GM12878 (cell line): Measurements from ENCODE around the gene ZNF785. TPM values are rescaled to one million over a fixed set of nuclear protein-coding genes. Genes with fewer than 3 reads are reported as not detected.

Experiments
- ATAC-seq: fragments of 200-7000 bp; cut with Tn5 transposase; 3 replicates; pipeline ENCODE4 v1.9.1; 2020; ENCODE audit warnings: mild to moderate bottlenecking, moderate library complexity
- BruUV-seq: library from RNA; stranded (reverse); fragments of 400-500 nt; replicated peaks from 2 replicates; lab custom pipeline; 2021; lab: Mats Ljungman, UMichigan
- CTCF ChIA-PET: fragments of 300-600 bp; sonication (Branson Sonifier 250); formaldehyde crosslinking; extraction: SDS; loops from one replicate; lab custom pipeline; 2021; ENCODE audit warnings: inconsistent platforms; lab: Yijun Ruan, JAX
- POLR2A ChIA-PET: fragments of 350-600 bp; formaldehyde crosslinking; extraction: SDS; loops from one replicate; lab custom pipeline; 2021; ENCODE audit warnings: inconsistent platforms; lab: Charles Lee
- RAD21 ChIA-PET: fragments of 300-600 bp; sonication (Branson Sonifier 250); formaldehyde crosslinking; loops from one replicate; lab custom pipeline; 2023; ENCODE audit warnings: antibody characterized with exemption; ENCODE audit not compliant: unreplicated experiment; lab: Charles Lee
- SMC1A ChIA-PET: fragments of 300-600 bp; sonication (Branson Sonifier 250); formaldehyde crosslinking; loops from one replicate; lab custom pipeline; 2023; ENCODE audit not compliant: unreplicated experiment, uncharacterized antibody; lab: Charles Lee
- DNase-seq: peaks from one replicate; pipeline ENCODE4 v3.0.0-alpha.2; 2011; ENCODE audit warnings: low read depth, low spot score
- FAIRE-seq: peaks from 3 replicates; lab custom pipeline; 2011; peaks lifted over from hg19 to GRCh38; lab: Jason Lieb, UNC
- H2AFZ ChIP-seq: 2 replicates; pipeline ENCODE4 v1.6.0; 2011; ENCODE audit warnings: low read depth, low read length, control low read depth; ENCODE audit not compliant: control insufficient read depth
- H3K27ac ChIP-seq: 2 replicates; pipeline ENCODE4 v1.5.1; 2011; ENCODE audit warnings: control low read depth; ENCODE audit not compliant: control insufficient read depth, insufficient read depth
- H3K27me3 ChIP-seq, 2 experiments: replicated peaks in 1 of 2; 2 replicates each; pipeline versions ENCODE4 v1.6.0 to v1.6.1; 2011; ENCODE audit warnings: low read length in 1 of 2; ENCODE audit not compliant: control insufficient read depth in 2 of 2, insufficient read depth in 2 of 2
- H3K36me3 ChIP-seq, 2 experiments: 2 replicates each; pipeline ENCODE4 v1.5.1; 2011; ENCODE audit warnings: low read length in 1 of 2; ENCODE audit not compliant: control insufficient read depth in 2 of 2, insufficient read depth in 2 of 2
- H3K4me1 ChIP-seq: 2 replicates; pipeline ENCODE4 v1.6.1; 2011; ENCODE audit warnings: mild to moderate bottlenecking, low read length, moderate library complexity, mixed read lengths; ENCODE audit not compliant: control insufficient read depth, insufficient read depth
- H3K4me2 ChIP-seq: 2 replicates; pipeline ENCODE4 v1.6.0; 2011; ENCODE audit warnings: control low read depth; ENCODE audit not compliant: control insufficient read depth, insufficient read depth
- H3K4me3 ChIP-seq: fragments of 200-600 bp; sonication (generic); 2 replicates; pipeline ENCODE4 v1.5.1; 2016
- H3K79me2 ChIP-seq: 2 replicates; pipeline ENCODE4 v1.6.0; 2011; ENCODE audit warnings: low read length; ENCODE audit not compliant: control insufficient read depth, insufficient read depth
- H3K9ac ChIP-seq: 2 replicates; pipeline ENCODE4 v1.8.0; 2011; ENCODE audit warnings: low read length, control low read depth, mixed read lengths; ENCODE audit not compliant: control insufficient read depth, insufficient read depth
- H3K9me3 ChIP-seq: replicated peaks from 3 replicates; pipeline ENCODE4 v1.5.1; 2011; ENCODE audit warnings: mild to moderate bottlenecking, low read length; ENCODE audit not compliant: control insufficient read depth, insufficient read depth
- H4K20me1 ChIP-seq: 2 replicates; pipeline ENCODE4 v1.6.0; 2011; ENCODE audit not compliant: control insufficient read depth, insufficient read depth
- DPF2 ChIP-seq: fragments of 450-650 bp; IDR thresholded peaks from 2 replicates; pipeline ENCODE4 v1.6.1; 2017; ENCODE audit warnings: mild to moderate bottlenecking
- E4F1 ChIP-seq: fragments of 450-650 bp; IDR thresholded peaks from 2 replicates; pipeline ENCODE4 v1.6.1; 2018; ENCODE audit warnings: borderline replicate concordance, mild to moderate bottlenecking; ENCODE audit not compliant: partially characterized antibody
- IRF3 ChIP-seq: fragments of 450-650 bp; IDR thresholded peaks from 2 replicates; pipeline ENCODE4 v1.6.1; 2014; ENCODE audit warnings: mild to moderate bottlenecking
- KAT2A ChIP-seq: conservative IDR thresholded peaks from 2 replicates; pipeline ENCODE4 v1.6.1; 2011; ENCODE audit warnings: low read depth, low read length; ENCODE audit not compliant: control insufficient read depth
- KLF5 ChIP-seq: fragments of 450-650 bp; IDR thresholded peaks from 2 replicates; pipeline ENCODE4 v1.6.1; 2014; ENCODE audit warnings: mild to moderate bottlenecking; ENCODE audit not compliant: partially characterized antibody
- NFYB ChIP-seq: IDR thresholded peaks from 2 replicates; pipeline ENCODE4 v1.6.1; 2011; ENCODE audit warnings: low read depth, mild to moderate bottlenecking, low read length, improper control_type of control experiment, moderate library complexity; ENCODE audit not compliant: insufficient read depth
- NRF1 ChIP-seq: conservative IDR thresholded peaks from 2 replicates; pipeline ENCODE4 v1.6.1; 2011; ENCODE audit warnings: mild to moderate bottlenecking, low read depth, low read length, improper control_type of control experiment
- RB1 ChIP-seq: fragments of 450-650 bp; formaldehyde crosslinking; IDR thresholded peaks from 2 replicates; pipeline ENCODE4 v1.6.1; 2017; ENCODE audit warnings: mild to moderate bottlenecking, borderline replicate concordance
- SMC3 ChIP-seq: IDR thresholded peaks from 2 replicates; pipeline ENCODE4 v1.6.1; 2011; ENCODE audit warnings: low read length, improper control_type of control experiment, borderline replicate concordance
- SPI1 ChIP-seq: IDR thresholded peaks from 2 replicates; pipeline ENCODE4 v1.6.1; 2011; ENCODE audit warnings: low read depth, mild to moderate bottlenecking, low read length, moderate library complexity, borderline replicate concordance; ENCODE audit not compliant: insufficient read depth
- TCF7 ChIP-seq: IDR thresholded peaks from 2 replicates; pipeline ENCODE4 v1.6.1; 2014; ENCODE audit warnings: antibody characterized with exemption, borderline replicate concordance
- WGBS: methylation state at CpG from one replicate; pipeline ENCODE4 v1.1.6; 2016; ENCODE audit warnings: low lambda C conversion rate; ENCODE audit not compliant: insufficient replicate concordance, insufficient coverage; ENCODE audit errors: missing lambda C conversion rate; 5-methylcytosine and 5-hydroxymethylcytosine counted together
- in situ Hi-C: fragments of 300-500 bp; cut with MboI; formaldehyde crosslinking; loops from 9 replicates; pipeline ENCODE4 v1.14.3; 2018; ENCODE audit warnings: mixed read lengths
- intact Hi-C: fragments of 100-400 bp; cut with micrococcal nuclease; formaldehyde crosslinking; loops from one replicate; pipeline ENCODE4 v1.14.2; 2022; ENCODE audit not compliant: unreplicated experiment
- polyA plus RNA-seq, 11 experiments: library from polyadenylated mRNA; depleted of rRNA in 4 of 11; unstranded in 6 of 11; stranded (reverse) in 5 of 11; fragments of >200 nt; fragmentation: Nextera tagmentation in 4 of 11; fragmentation: Illumina TruSeq in 1 of 11; extraction: Ambion mirVana in 4 of 11; extraction: Trizol in 1 of 11; gene quantifications; 1 replicate in 1 of 11; 2 replicates in 10 of 11; pipeline versions ENCODE4 v1.2.1 to v1.2.3, GENCODE V29; 2011 to 2016; ENCODE audit warnings: inconsistent platforms in 2 of 11, missing spikeins in 2 of 11, low read depth in 1 of 11
- total RNA-seq, 4 experiments: library from RNA; depleted of rRNA in 3 of 4; stranded (reverse); fragments of >200 nt in 3 of 4; fragmentation: Illumina TruSeq in 1 of 4; extraction: Trizol in 1 of 4; gene quantifications; 2 replicates each; pipeline versions ENCODE4 v1.2.1 to v1.2.3, GENCODE V29; 2013 to 2021
- TF ChIP-seq, protein P1 (sequence below): IDR thresholded peaks from 2 replicates; pipeline ENCODE4 v1.6.1; 2012; ENCODE audit warnings: low read depth, low read length, improper control_type of control experiment
- TF ChIP-seq, protein P2 (sequence below): fragments of 450-650 bp; IDR thresholded peaks from 2 replicates; pipeline ENCODE4 v1.6.1; 2017; ENCODE audit warnings: mild to moderate bottlenecking
- TF ChIP-seq, protein P3 (sequence below): fragments of 450-650 bp; IDR thresholded peaks from 2 replicates; pipeline ENCODE4 v1.6.1; 2017; ENCODE audit warnings: antibody characterized with exemption, mild to moderate bottlenecking, moderate library complexity

The ZNF785 gene
- total and polyA plus RNA-seq, 10 of the 15 experiments (the other 5 are each of a cell fraction or from before 2014, with no cell fraction given) = 0.87 to 11.5 (median 7.5) TPM

- TF ChIP-seq, protein P1, sequence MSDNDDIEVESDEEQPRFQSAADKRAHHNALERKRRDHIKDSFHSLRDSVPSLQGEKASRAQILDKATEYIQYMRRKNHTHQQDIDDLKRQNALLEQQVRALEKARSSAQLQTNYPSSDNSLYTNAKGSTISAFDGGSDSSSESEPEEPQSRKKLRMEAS = no peak
- no peak for TF ChIP-seq DPF2
- TF ChIP-seq SMC3 = no peak
Observed at GRCh38 chr16:30621765-30622164, 36.3 kb upstream of the ZNF785 start (continued).

DNA sequence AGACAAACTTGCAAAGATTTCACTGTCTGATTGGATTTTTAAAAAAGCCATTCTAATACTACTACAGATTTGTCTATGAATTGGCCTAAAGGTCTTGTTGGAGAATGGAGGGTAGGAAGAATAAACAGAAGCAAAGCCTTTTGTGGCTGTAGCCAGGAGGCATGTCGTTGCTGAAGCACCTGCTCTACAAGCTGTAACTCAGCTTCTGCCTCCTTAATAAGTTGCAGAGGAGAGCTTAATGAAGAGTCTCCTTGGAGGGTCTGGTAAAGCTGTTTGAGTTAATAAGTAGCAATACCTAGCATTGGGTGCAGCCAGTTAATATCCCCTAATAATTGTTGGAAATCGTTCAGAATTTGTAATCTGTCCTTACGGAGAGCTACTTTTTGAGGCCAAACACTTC lies 34.7 kb upstream of the ZNF785 start:
- DNase-seq (no peak), ATAC-seq (no peak), FAIRE-seq (no peak)
- no peak overlapping the region for H3K9ac ChIP-seq
- no peak overlapping the region for H2AFZ ChIP-seq
- no peak overlapping the region for H3K4me2 ChIP-seq
- H3K36me3 ChIP-seq = no peaks in the 10 kb centered on the region
- POLR2A ChIA-PET = no interaction called here
- in situ Hi-C loops = no loop called here
- 37% methylated on average over 3 of the region's 3 CpGs for WGBS
- H3K4me1 ChIP-seq = no peaks in the 10 kb centered on the region
- H3K9me3 ChIP-seq = no peaks in the 10 kb centered on the region; the same call in 2 of the 3 replicates
- CTCF ChIA-PET = interaction anchor here (1.0 to 5.7 kb wide), 8 partner anchors 8 to 211 kb away, joined by 3 to 24 read pairs (median 4); partner anchors contain the start of gene DCTPP1
- no peak overlapping the region for H3K4me3 ChIP-seq
- no peaks in the 10 kb centered on the region for H3K79me2 ChIP-seq
- BruUV-seq = no TSS peak
- H3K27me3 ChIP-seq = no peaks in the 10 kb centered on the region
- no peak overlapping the region for H3K27ac ChIP-seq
- intact Hi-C loops = no loop called here
- SMC1A ChIA-PET = interaction anchor here (1.0 to 2.5 kb wide), 4 partner anchors 9 to 26 kb away, joined by 3 to 9 read pairs (median 4); partner anchors contain the start of gene ZNF689
- no peaks in the 10 kb centered on the region for H4K20me1 ChIP-seq
- RAD21 ChIA-PET = interaction anchor here (1.0 to 2.3 kb wide), 4 partner anchors 30 to 528 kb away, joined by 3 to 10 read pairs (median 3); partner anchors contain the start of genes DCTPP1, PRR14 and TBX6
- TF ChIP-seq TCF7 = no peak
- TF ChIP-seq, protein P2, sequence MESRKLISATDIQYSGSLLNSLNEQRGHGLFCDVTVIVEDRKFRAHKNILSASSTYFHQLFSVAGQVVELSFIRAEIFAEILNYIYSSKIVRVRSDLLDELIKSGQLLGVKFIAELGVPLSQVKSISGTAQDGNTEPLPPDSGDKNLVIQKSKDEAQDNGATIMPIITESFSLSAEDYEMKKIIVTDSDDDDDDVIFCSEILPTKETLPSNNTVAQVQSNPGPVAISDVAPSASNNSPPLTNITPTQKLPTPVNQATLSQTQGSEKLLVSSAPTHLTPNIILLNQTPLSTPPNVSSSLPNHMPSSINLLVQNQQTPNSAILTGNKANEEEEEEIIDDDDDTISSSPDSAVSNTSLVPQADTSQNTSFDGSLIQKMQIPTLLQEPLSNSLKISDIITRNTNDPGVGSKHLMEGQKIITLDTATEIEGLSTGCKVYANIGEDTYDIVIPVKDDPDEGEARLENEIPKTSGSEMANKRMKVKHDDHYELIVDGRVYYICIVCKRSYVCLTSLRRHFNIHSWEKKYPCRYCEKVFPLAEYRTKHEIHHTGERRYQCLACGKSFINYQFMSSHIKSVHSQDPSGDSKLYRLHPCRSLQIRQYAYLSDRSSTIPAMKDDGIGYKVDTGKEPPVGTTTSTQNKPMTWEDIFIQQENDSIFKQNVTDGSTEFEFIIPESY = no peak
- no peak for TF ChIP-seq IRF3
- no peak for TF ChIP-seq KLF5
- TF ChIP-seq NFYB = no peak
- no peak for TF ChIP-seq RB1
- TF ChIP-seq SPI1 = no peak
- TF ChIP-seq KAT2A = no peak
- no peak for TF ChIP-seq NRF1
- TF ChIP-seq E4F1 = no peak
- TF ChIP-seq, protein P3, sequence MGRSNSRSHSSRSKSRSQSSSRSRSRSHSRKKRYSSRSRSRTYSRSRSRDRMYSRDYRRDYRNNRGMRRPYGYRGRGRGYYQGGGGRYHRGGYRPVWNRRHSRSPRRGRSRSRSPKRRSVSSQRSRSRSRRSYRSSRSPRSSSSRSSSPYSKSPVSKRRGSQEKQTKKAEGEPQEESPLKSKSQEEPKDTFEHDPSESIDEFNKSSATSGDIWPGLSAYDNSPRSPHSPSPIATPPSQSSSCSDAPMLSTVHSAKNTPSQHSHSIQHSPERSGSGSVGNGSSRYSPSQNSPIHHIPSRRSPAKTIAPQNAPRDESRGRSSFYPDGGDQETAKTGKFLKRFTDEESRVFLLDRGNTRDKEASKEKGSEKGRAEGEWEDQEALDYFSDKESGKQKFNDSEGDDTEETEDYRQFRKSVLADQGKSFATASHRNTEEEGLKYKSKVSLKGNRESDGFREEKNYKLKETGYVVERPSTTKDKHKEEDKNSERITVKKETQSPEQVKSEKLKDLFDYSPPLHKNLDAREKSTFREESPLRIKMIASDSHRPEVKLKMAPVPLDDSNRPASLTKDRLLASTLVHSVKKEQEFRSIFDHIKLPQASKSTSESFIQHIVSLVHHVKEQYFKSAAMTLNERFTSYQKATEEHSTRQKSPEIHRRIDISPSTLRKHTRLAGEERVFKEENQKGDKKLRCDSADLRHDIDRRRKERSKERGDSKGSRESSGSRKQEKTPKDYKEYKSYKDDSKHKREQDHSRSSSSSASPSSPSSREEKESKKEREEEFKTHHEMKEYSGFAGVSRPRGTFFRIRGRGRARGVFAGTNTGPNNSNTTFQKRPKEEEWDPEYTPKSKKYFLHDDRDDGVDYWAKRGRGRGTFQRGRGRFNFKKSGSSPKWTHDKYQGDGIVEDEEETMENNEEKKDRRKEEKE = no peak
